Right lobe of liver (tissue), 4 donors: ENCODE measurements around the gene ZCCHC7.

Experiments
- CTCF ChIP-seq, 4 donors: fragments of 200-600 bp in 3 of 4; fragments of 450-650 bp in 1 of 4; IDR thresholded peaks; one replicate each; pipeline versions ENCODE4 v1.5.1 to v1.8.0; 2016 to 2022; ENCODE audit warnings: antibody characterized with exemption in 4 of 4, mild to moderate bottlenecking in 2 of 4
- POLR2A ChIP-seq: fragments of 450-650 bp; IDR thresholded peaks from one replicate; pipeline ENCODE4 v1.6.1; 2017; ENCODE audit warnings: antibody characterized with exemption, mild to moderate bottlenecking
- donor health status: DM: no; HTN: no; CAD: no.
- donor health status: DM: no; HTN: no; CAD: no.
- donor health status: DM: no; HTN: yes; CAD: no.

GRCh38 chr9:37348917-37349316, 228.5 kb downstream of the ZCCHC7 start:
- no peak for TF ChIP-seq CTCF (IDR thresholded peaks at IDR 0.05)
- no peak for TF ChIP-seq POLR2A
